ENCODE results near the gene TIAL1. TPM values are rescaled to one million over a fixed set of nuclear protein-coding genes. Genes with fewer than 3 reads are reported as not detected.
"Not testable (repeated sequence)": the region's sequence is repeated elsewhere in the genome, so short reads cannot be mapped to it uniquely, and the experiment has no call there.

TIAL1 gene
- total RNA-seq, 1 donor from 2014 or later, result 103 TPM

- no peak for DNase-seq (ENCODE audit: low read depth)
Observed at GRCh38 chr10:119614686-119615085, 17.9 kb upstream of the TIAL1 start.

GRCh38 chr10:119613741-119614140 is 17.0 kb upstream of the TIAL1 start:
- no peak for DNase-seq (ENCODE audit: low read depth)

- DNase-seq (ENCODE audit: low read depth), result no peak
Observed at GRCh38 chr10:119611433-119611832, 14.7 kb upstream of the TIAL1 start.

- DNase-seq (ENCODE audit: low read depth), result no peak
Observed at GRCh38 chr10:119609516-119609915, 12.8 kb upstream of the TIAL1 start.

GRCh38 chr10:119608316-119609155 is 11.8 kb upstream of the TIAL1 start:
- no peak for DNase-seq (ENCODE audit: low read depth)

- DNase-seq (ENCODE audit: low read depth), result no peak
Observed at GRCh38 chr10:119604468-119604867, 7.7 kb upstream of the TIAL1 start.

GRCh38 chr10:119602241-119603095 is 5.7 kb upstream of the TIAL1 start:
- no peak for DNase-seq (ENCODE audit: low read depth)

- DNase-seq (ENCODE audit: low read depth), result no peak
Observed at GRCh38 chr10:119598397-119598796, 1.6 kb upstream of the TIAL1 start.

GRCh38 chr10:119597405-119598186 is 832 bp upstream of the TIAL1 start:
- no peak for DNase-seq (ENCODE audit: low read depth)

GRCh38 chr10:119595676-119596515 is 868 bp downstream of the TIAL1 start:
- DNase-seq (ENCODE audit: low read depth), result no peak

GRCh38 chr10:119595134-119595675 is 1.6 kb downstream of the TIAL1 start:
- DNase-seq (ENCODE audit: low read depth), result peak; percentile 80

- DNase-seq (ENCODE audit: low read depth), result no peak
Observed at GRCh38 chr10:119588071-119588470, 8.7 kb downstream of the TIAL1 start.

- no peak for DNase-seq (ENCODE audit: low read depth)
Observed at GRCh38 chr10:119578355-119578754, 18.4 kb downstream of the TIAL1 start.

- no peak for DNase-seq (ENCODE audit: low read depth)
Observed at GRCh38 chr10:119575991-119576390, 20.8 kb downstream of the TIAL1 start.

GRCh38 chr10:119575506-119575905 is 21.3 kb downstream of the TIAL1 start:
- DNase-seq (ENCODE audit: low read depth), result no peak

- DNase-seq (ENCODE audit: low read depth), result no peak
Observed at GRCh38 chr10:119567978-119568377, 28.8 kb downstream of the TIAL1 start.

GRCh38 chr10:119562097-119562496 is 34.7 kb downstream of the TIAL1 start:
- no peak for DNase-seq (ENCODE audit: low read depth)

GRCh38 chr10:119559511-119559910 is 37.3 kb downstream of the TIAL1 start:
- DNase-seq (ENCODE audit: low read depth), result not testable (repeated sequence)

GRCh38 chr10:119556081-119556480 is 40.7 kb downstream of the TIAL1 start:
- DNase-seq (ENCODE audit: low read depth), result not testable (repeated sequence)

- DNase-seq (ENCODE audit: low read depth), result no peak
Observed at GRCh38 chr10:119555178-119555784, 41.5 kb downstream of the TIAL1 start.
